Measurements from ENCODE around the gene NTM. TPM values are rescaled to one million over a fixed set of nuclear protein-coding genes. Genes with fewer than 3 reads are reported as not detected.

The NTM gene
- total and polyA plus RNA-seq, 2 experiments from 2014 or later: 2.2 to 4.9 TPM

GRCh38 chr11:131685206-131685605, 314.8 kb downstream of the NTM start:
- Histone ChIP-seq H3K9me3 (ENCODE audit: low read depth) (no peaks in the 10 kb centered on the region), H3K79me2 (no peaks in the 10 kb centered on the region), H3K36me3 (replicated peaks; ENCODE audit: insufficient read depth, low read depth) (no peaks in the 10 kb centered on the region), H3K27ac (no peak overlapping the region), H3K27me3 (peaks cover 23% of the 10 kb centered on the region), H3K9me2 (replicated peaks; ENCODE audit: insufficient read depth) (no peaks in the 10 kb centered on the region), H3K4me3 (no peak overlapping the region), H3K4me2 (no peak overlapping the region), H4K20me1 (ENCODE audit: insufficient read depth, poor library complexity, severe bottlenecking) (no peaks in the 10 kb centered on the region), H2AFZ (no peak overlapping the region), H3K4me1 (ENCODE audit: insufficient read depth) (no peaks in the 10 kb centered on the region)
- TF ChIP-seq CTCF (IDR thresholded peaks at IDR 0.05; ENCODE audit: poor library complexity) (no peak), EZH2 (IDR thresholded peaks at IDR 0.05; ENCODE audit: borderline replicate concordance) (no peak), EZH2phosphoT487 (IDR thresholded peaks at IDR 0.05; ENCODE audit: low read depth, severe bottlenecking, unreplicated experiment) (no peak)
- no peak for DNase-seq (ENCODE audit: low spot score)
- 96% methylated on average over 6 of the region's 6 CpGs for WGBS (ENCODE audit: low lambda C conversion rate, missing lambda C conversion rate)

GRCh38 chr11:131685906-131686305, 315.5 kb downstream of the NTM start:
- Histone ChIP-seq H3K27me3 (peaks cover 23% of the 10 kb centered on the region), H3K9me2 (replicated peaks; ENCODE audit: insufficient read depth) (no peaks in the 10 kb centered on the region), H3K27ac (no peak overlapping the region), H3K4me1 (ENCODE audit: insufficient read depth) (no peaks in the 10 kb centered on the region), H3K79me2 (no peaks in the 10 kb centered on the region), H4K20me1 (ENCODE audit: insufficient read depth, poor library complexity, severe bottlenecking) (no peaks in the 10 kb centered on the region), H2AFZ (no peak overlapping the region), H3K4me2 (no peak overlapping the region), H3K4me3 (no peak overlapping the region), H3K9me3 (ENCODE audit: low read depth) (no peaks in the 10 kb centered on the region), H3K36me3 (replicated peaks; ENCODE audit: insufficient read depth, low read depth) (no peaks in the 10 kb centered on the region)
- WGBS (ENCODE audit: low lambda C conversion rate, missing lambda C conversion rate): 94% methylated on average over 3 of the region's 3 CpGs
- DNase-seq (ENCODE audit: low spot score): no peak
- TF ChIP-seq EZH2phosphoT487 (IDR thresholded peaks at IDR 0.05; ENCODE audit: low read depth, severe bottlenecking, unreplicated experiment) (no peak), EZH2 (IDR thresholded peaks at IDR 0.05; ENCODE audit: borderline replicate concordance) (no peak), CTCF (IDR thresholded peaks at IDR 0.05; ENCODE audit: poor library complexity) (no peak)

DNA sequence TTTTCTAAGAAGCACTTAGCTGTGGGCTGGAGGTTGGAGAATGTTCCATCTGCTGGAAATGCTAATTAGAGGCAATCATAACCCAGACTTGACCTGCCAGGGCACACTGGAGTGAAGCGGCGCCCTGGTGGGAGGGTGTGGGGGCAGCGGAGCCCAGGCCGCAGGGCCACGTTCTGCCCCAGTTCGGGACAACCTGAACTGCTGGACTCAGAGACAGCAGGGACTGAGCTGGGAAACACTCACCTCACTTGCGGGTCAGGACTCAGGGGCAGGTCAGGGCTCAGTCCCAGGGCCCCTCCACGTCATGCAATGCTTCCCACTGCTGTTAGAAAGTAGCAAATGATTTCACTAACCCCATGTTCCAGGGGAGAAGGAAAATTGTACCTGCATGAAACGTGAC, 316.4 kb downstream of the NTM start:
- no peak for TF ChIP-seq EZH2 (IDR thresholded peaks at IDR 0.05; ENCODE audit: borderline replicate concordance)
- TF ChIP-seq CTCF (IDR thresholded peaks at IDR 0.05; ENCODE audit: poor library complexity): no peak
- TF ChIP-seq EZH2phosphoT487 (IDR thresholded peaks at IDR 0.05; ENCODE audit: low read depth, severe bottlenecking, unreplicated experiment): no peak
- no peaks in the 10 kb centered on the region for H3K36me3 ChIP-seq (replicated peaks; ENCODE audit: insufficient read depth, low read depth)
- no peaks in the 10 kb centered on the region for H3K79me2 ChIP-seq
- H3K9me2 ChIP-seq (replicated peaks; ENCODE audit: insufficient read depth): no peaks in the 10 kb centered on the region
- no peak overlapping the region for H3K4me3 ChIP-seq
- no peak overlapping the region for H3K27ac ChIP-seq
- no peak overlapping the region for H2AFZ ChIP-seq
- H3K9me3 ChIP-seq (ENCODE audit: low read depth): no peaks in the 10 kb centered on the region
- no peaks in the 10 kb centered on the region for H4K20me1 ChIP-seq (ENCODE audit: insufficient read depth, poor library complexity, severe bottlenecking)
- H3K4me2 ChIP-seq: no peak overlapping the region
- H3K27me3 ChIP-seq: peaks cover 29% of the 10 kb centered on the region
- no peaks in the 10 kb centered on the region for H3K4me1 ChIP-seq (ENCODE audit: insufficient read depth)
- WGBS (ENCODE audit: low lambda C conversion rate, missing lambda C conversion rate): 91% methylated on average over 9 of the region's 9 CpGs
- DNase-seq (ENCODE audit: low spot score): no peak

Measured in hepatocyte (in vitro differentiated cells).